IMR-90 (cell line): ENCODE measurements around the gene MYO9A. TPM values are rescaled to one million over a fixed set of nuclear protein-coding genes. Genes with fewer than 3 reads are reported as not detected.

Experiments used
- ATAC-seq: fragments of 200-7000 bp; cut with Tn5 transposase; 2 replicates; pipeline ENCODE4 v1.9.1; 2020; ENCODE audit warnings: low read depth, mild to moderate bottlenecking, moderate library complexity
- BruUV-seq: library from RNA; stranded (reverse); fragments of 400-500 nt; replicated peaks from 2 replicates; lab custom pipeline; 2021; lab: Mats Ljungman, UMichigan
- CTCF ChIA-PET: fragments of 300-600 bp; formaldehyde crosslinking; extraction: SDS; loops from one replicate; lab custom pipeline; 2021; ENCODE audit warnings: antibody characterized with exemption; lab: Yijun Ruan, JAX
- POLR2A ChIA-PET: fragments of 300-600 bp; sonication (Branson Sonifier 250); formaldehyde crosslinking; loops from one replicate; lab custom pipeline; 2022; ENCODE audit warnings: antibody characterized with exemption; ENCODE audit not compliant: unreplicated experiment; lab: Charles Lee
- DNase-seq: peaks from one replicate; pipeline ENCODE4 v3.0.0; 2013
- H2AFZ ChIP-seq: replicated peaks from 2 replicates; pipeline ENCODE3; 2013; ENCODE audit warnings: low read length, mild to moderate bottlenecking; ENCODE audit not compliant: poor library complexity
- H2AK5ac ChIP-seq: 2 replicates; pipeline ENCODE4 v1.6.1; 2013; ENCODE audit warnings: low read depth, low read length, inconsistent platforms
- H2AK9ac ChIP-seq: replicated peaks from 2 replicates; pipeline ENCODE3; 2013; ENCODE audit warnings: mild to moderate bottlenecking, low read depth, low read length, moderate library complexity; ENCODE audit not compliant: poor library complexity
- H2BK120ac ChIP-seq: 2 replicates; pipeline ENCODE4 v1.6.1; 2013; ENCODE audit warnings: low read depth, low read length, inconsistent platforms
- H2BK15ac ChIP-seq: 3 replicates; pipeline ENCODE4 v1.6.1; 2013; ENCODE audit warnings: low read depth, low read length, inconsistent platforms
- H2BK20ac ChIP-seq: 2 replicates; pipeline ENCODE4 v1.6.1; 2013; ENCODE audit warnings: low read depth, mild to moderate bottlenecking, inconsistent platforms, low read length, moderate library complexity
- H2BK5ac ChIP-seq: 2 replicates; pipeline ENCODE4 v1.6.1; 2013; ENCODE audit warnings: mild to moderate bottlenecking, low read depth, low read length, inconsistent platforms; ENCODE audit not compliant: poor library complexity, severe bottlenecking
- H3K14ac ChIP-seq: replicated peaks from 2 replicates; pipeline ENCODE4 v1.6.1; 2013; ENCODE audit warnings: low read depth, low read length, inconsistent platforms
- H3K18ac ChIP-seq: 2 replicates; pipeline ENCODE4 v1.6.1; 2013; ENCODE audit warnings: low read depth, low read length, control low read depth
- H3K23ac ChIP-seq: 2 replicates; pipeline ENCODE4 v1.6.1; 2013; ENCODE audit warnings: low read depth, low read length, inconsistent platforms
- H3K27ac ChIP-seq: 2 replicates; pipeline ENCODE4 v1.5.1; 2013; ENCODE audit warnings: mild to moderate bottlenecking, control low read depth, low read length; ENCODE audit not compliant: insufficient read depth
- H3K27me3 ChIP-seq: 2 replicates; pipeline ENCODE4 v1.6.1; 2013; ENCODE audit warnings: low read length; ENCODE audit not compliant: control insufficient read depth, insufficient read depth
- H3K36me3 ChIP-seq: 2 replicates; pipeline ENCODE4 v1.6.1; 2013; ENCODE audit warnings: low read length, mixed read lengths; ENCODE audit not compliant: control insufficient read depth, insufficient read depth
- H3K4ac ChIP-seq: 2 replicates; pipeline ENCODE4 v1.6.1; 2013; ENCODE audit warnings: low read depth, low read length, inconsistent platforms
- H3K4me1 ChIP-seq: 2 replicates; pipeline ENCODE4 v1.6.1; 2013; ENCODE audit warnings: low read length, mixed read lengths; ENCODE audit not compliant: control insufficient read depth, insufficient read depth
- H3K4me2 ChIP-seq: 2 replicates; pipeline ENCODE4 v1.6.1; 2013; ENCODE audit warnings: low read depth, mild to moderate bottlenecking, control low read depth, low read length, moderate library complexity
- H3K4me3 ChIP-seq: 2 replicates; pipeline ENCODE4 v1.5.1; 2013; ENCODE audit warnings: low read depth, mild to moderate bottlenecking, control low read depth, low read length, moderate library complexity; ENCODE audit not compliant: insufficient read depth
- H3K56ac ChIP-seq: 2 replicates; pipeline ENCODE4 v1.6.1; 2013; ENCODE audit warnings: low read length, inconsistent platforms; ENCODE audit not compliant: insufficient read depth; ENCODE audit errors: extremely low read depth
- H3K79me1 ChIP-seq, 2 experiments: 2 replicates each; pipeline ENCODE4 v1.6.1; 2013; ENCODE audit warnings: low read length in 2 of 2, inconsistent platforms in 1 of 2, low read depth in 1 of 2
- H3K9ac ChIP-seq: 2 replicates; pipeline ENCODE4 v1.6.1; 2013; ENCODE audit warnings: low read depth, low read length, control low read depth
- H3K9me1 ChIP-seq: 2 replicates; pipeline ENCODE4 v1.6.1; 2013; ENCODE audit warnings: low read length, inconsistent platforms; ENCODE audit not compliant: insufficient read depth
- H3K9me3 ChIP-seq: 2 replicates; pipeline ENCODE4 v1.6.1; 2013; ENCODE audit warnings: low read length; ENCODE audit not compliant: control insufficient read depth, insufficient read depth
- H4K20me1 ChIP-seq: 2 replicates; pipeline ENCODE4 v1.6.1; 2013; ENCODE audit warnings: low read length, inconsistent platforms; ENCODE audit not compliant: insufficient read depth
- H4K5ac ChIP-seq: 2 replicates; pipeline ENCODE4 v1.6.1; 2013; ENCODE audit warnings: mild to moderate bottlenecking, low read depth, low read length, control low read depth
- H4K8ac ChIP-seq, 2 experiments: 2 replicates each; pipeline ENCODE4 v1.6.1; 2013; ENCODE audit warnings: low read depth in 2 of 2, low read length in 2 of 2, control low read depth in 1 of 2, inconsistent platforms in 1 of 2
- H4K91ac ChIP-seq: 2 replicates; pipeline ENCODE4 v1.6.1; 2013; ENCODE audit warnings: low read depth, low read length, inconsistent platforms; ENCODE audit not compliant: insufficient read depth
- MAFK ChIP-seq: IDR thresholded peaks from 2 replicates; pipeline ENCODE4 v1.6.1; 2012; ENCODE audit warnings: low read depth, low read length, improper control_type of control experiment
- RCOR1 ChIP-seq: IDR thresholded peaks from 2 replicates; pipeline ENCODE4 v1.6.1; 2012; ENCODE audit warnings: mild to moderate bottlenecking, low read length, improper control_type of control experiment; ENCODE audit not compliant: insufficient replicate concordance
- WGBS, 2 experiments: methylation state at CpG; one replicate each; pipeline versions ENCODE4 v1.1.5 to v1.1.7; 2013; ENCODE audit warnings: missing lambda C conversion rate in 2 of 2; ENCODE audit not compliant: insufficient read length in 1 of 2; ENCODE audit errors: extremely low coverage in 2 of 2; 5-methylcytosine and 5-hydroxymethylcytosine counted together
- dilution Hi-C: fragments of 300-500 bp; cut with HindIII; formaldehyde crosslinking; loops from one replicate; pipeline ENCODE4 v1.14.3; 2018; ENCODE audit warnings: low sequenced_read_pairs; ENCODE audit not compliant: unreplicated experiment
- in situ Hi-C: fragments of 300-500 bp; cut with MboI; formaldehyde crosslinking; loops from 3 replicates; pipeline ENCODE4 v1.14.3; 2019; ENCODE audit warnings: low sequenced_read_pairs, inconsistent platforms, mixed read lengths
- intact Hi-C: fragments of 100-400 bp; cut with micrococcal nuclease; formaldehyde crosslinking; loops from 2 replicates; pipeline ENCODE4 v1.10.0; 2022
- polyA plus RNA-seq, 3 experiments: library from polyadenylated mRNA; depleted of rRNA; stranded (reverse); fragments of >200 nt; gene quantifications; 2 replicates each; pipeline ENCODE4 v1.2.3, GENCODE V29; 2012; ENCODE audit warnings: low replicate concordance in 1 of 3
- total RNA-seq: library from RNA; depleted of rRNA; stranded (reverse); fragments of >200 nt; gene quantifications from 2 replicates; pipeline ENCODE4 v1.2.3, GENCODE V29; 2012

Gene MYO9A
- total and polyA plus RNA-seq, 2 of the 4 experiments (the other 2 are of a cell fraction), result 6.0 to 49.5 TPM

GRCh38 chr15:71776304-71776703 is 341.6 kb downstream of the MYO9A start:
- Histone ChIP-seq H3K27me3 (no peaks in the 10 kb centered on the region), H2AK9ac (no peak overlapping the region), H3K4ac (no peak overlapping the region), H4K8ac (no peak overlapping the region), H3K79me1 (no peaks in the 10 kb centered on the region), H3K23ac (no peak overlapping the region), H3K9me3 (no peaks in the 10 kb centered on the region), H2AFZ (no peak overlapping the region), H4K91ac (no peak overlapping the region), H3K56ac (no peak overlapping the region), H2AK5ac (no peak overlapping the region), H3K9ac (no peak overlapping the region), H4K20me1 (no peaks in the 10 kb centered on the region), H3K36me3 (peaks cover 22% of the 10 kb centered on the region), H3K4me1 (peaks cover 12% of the 10 kb centered on the region), H3K27ac (no peak overlapping the region), H2BK20ac (no peak overlapping the region), H2BK15ac (no peak overlapping the region), H3K18ac (peak overlapping the region; percentile 11; the same call in 1 of the 2 replicates), H3K9me1 (peaks cover 9% of the 10 kb centered on the region), H3K14ac (no peak overlapping the region), H2BK120ac (no peak overlapping the region), H2BK5ac (no peak overlapping the region), H4K5ac (no peak overlapping the region), H3K4me3 (no peak overlapping the region), H3K4me2 (no peak overlapping the region)
- no peak for ATAC-seq
- POLR2A ChIA-PET, result no interaction called here
- intact Hi-C loops (no loop called here), dilution Hi-C loops (no loop called here), in situ Hi-C loops (no loop called here)
- DNase-seq, result no peak
- CTCF ChIA-PET, result interaction anchor here (0.6 kb wide), 1 partner anchor 291 kb away, joined by 4 read pairs; no protein-coding TSS in a partner anchor
- no peak for TF ChIP-seq RCOR1
- TF ChIP-seq MAFK, result peak; percentile 67; the same call in 1 of the 2 replicates
- no TSS peak for BruUV-seq
- WGBS, 2 experiments, result no CpG with 5 or more reads among the region's 3 CpGs
